ENCODE measurements around the gene HTR6. TPM values are rescaled to one million over a fixed set of nuclear protein-coding genes. Genes with fewer than 3 reads are reported as not detected.

The HTR6 gene
- total and polyA plus RNA-seq, 2 experiments from 2014 or later = not detected

DNA sequence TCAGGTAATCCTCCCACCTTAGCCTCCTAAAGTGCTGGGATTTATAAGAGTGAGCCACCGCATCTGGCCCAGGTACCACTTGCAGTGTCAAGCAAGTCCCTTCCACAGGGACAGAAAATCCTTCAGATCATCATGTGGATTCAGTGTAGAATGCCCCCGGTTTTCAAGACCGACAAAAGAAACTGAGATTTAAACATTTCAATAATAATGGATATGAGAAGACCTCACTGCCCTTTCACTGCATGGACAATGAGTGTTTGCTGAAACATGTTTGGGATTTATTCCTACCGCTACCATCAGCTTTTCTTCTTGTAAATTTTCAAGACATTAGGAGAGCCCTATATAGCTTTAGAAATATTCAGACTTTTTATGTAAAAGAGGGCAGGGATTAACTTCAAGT, 41.5 kb downstream of the HTR6 start:
- no peak for DNase-seq
- 93 to 98% methylated on average over 4 of the region's 4 CpGs for WGBS, 2 experiments (ENCODE audit: low coverage in 1 of 2, low lambda C conversion rate in 2 of 2, missing lambda C conversion rate in 2 of 2)
- Histone ChIP-seq H3K4me3 (no peak overlapping the region), H3K27ac (no peak overlapping the region), H3K9me3 (ENCODE audit: low read depth) (no peaks in the 10 kb centered on the region), H3K9me2 (ENCODE audit: insufficient read depth) (no peaks in the 10 kb centered on the region), H3K4me1 (ENCODE audit: insufficient read depth) (no peaks in the 10 kb centered on the region), H3K36me3 (ENCODE audit: low read depth) (no peaks in the 10 kb centered on the region), H4K20me1 (ENCODE audit: insufficient read depth) (no peaks in the 10 kb centered on the region), H3F3A (ENCODE audit: insufficient read depth) (no peaks in the 10 kb centered on the region), H3K4me2 (ENCODE audit: unreplicated experiment) (no peak overlapping the region), H3K9ac (no peak overlapping the region), H3K79me2 (ENCODE audit: insufficient read depth) (no peaks in the 10 kb centered on the region), H2AFZ (no peak overlapping the region), H3K27me3 (replicated peaks; ENCODE audit: insufficient read depth) (no peaks in the 10 kb centered on the region)
- in situ Hi-C loops (cut with MboI) = no loop called here
- TF ChIP-seq EZH2phosphoT487 (IDR thresholded peaks at IDR 0.05; ENCODE audit: insufficient read depth, low read depth) = no peak
- no peak for TF ChIP-seq EZH2 (IDR thresholded peaks at IDR 0.05; ENCODE audit: insufficient read depth, poor library complexity, severe bottlenecking)

DNA sequence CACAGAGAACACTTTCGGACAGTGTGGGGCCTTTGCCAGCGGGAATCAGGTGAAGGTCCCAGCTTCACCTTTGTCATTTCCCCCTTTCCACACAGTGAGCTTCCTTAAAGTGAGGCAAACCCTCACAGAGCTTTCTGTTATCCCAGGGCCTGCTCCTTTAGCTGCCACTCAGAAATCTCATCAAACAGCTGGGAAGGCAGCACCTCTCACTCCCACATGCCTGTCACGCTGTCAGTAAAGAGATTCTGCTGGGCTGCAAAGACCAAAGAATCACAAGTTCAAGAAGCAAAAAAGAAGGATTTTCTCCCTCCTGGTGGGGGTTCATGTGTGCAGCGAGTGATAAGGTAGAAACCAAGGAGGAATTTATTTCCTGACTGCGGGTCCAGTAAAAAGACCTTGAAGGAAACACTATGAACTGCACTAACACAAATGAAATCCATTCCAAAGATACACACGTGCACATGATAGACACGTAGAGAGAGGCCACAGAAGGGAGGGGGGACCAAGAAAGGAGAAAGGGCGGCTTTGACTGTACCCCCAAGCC, 44.0 kb downstream of the HTR6 start:
- H3F3A ChIP-seq (ENCODE audit: insufficient read depth) = no peaks in the 10 kb centered on the region
- H2AFZ ChIP-seq = no peak overlapping the region
- in situ Hi-C loops (cut with MboI) = no loop called here
- H3K4me3 ChIP-seq = no peak overlapping the region
- H3K9ac ChIP-seq = no peak overlapping the region
- no peaks in the 10 kb centered on the region for H3K27me3 ChIP-seq (replicated peaks; ENCODE audit: insufficient read depth)
- no peaks in the 10 kb centered on the region for H3K9me3 ChIP-seq (ENCODE audit: low read depth)
- TF ChIP-seq EZH2phosphoT487 (IDR thresholded peaks at IDR 0.05; ENCODE audit: insufficient read depth, low read depth) (no peak), EZH2 (IDR thresholded peaks at IDR 0.05; ENCODE audit: insufficient read depth, poor library complexity, severe bottlenecking) (no peak)
- no peaks in the 10 kb centered on the region for H3K36me3 ChIP-seq (ENCODE audit: low read depth)
- H3K4me1 ChIP-seq (ENCODE audit: insufficient read depth) = no peaks in the 10 kb centered on the region
- 81 to 82% methylated on average over 8 of the region's 8 CpGs for WGBS, 2 experiments (ENCODE audit: low coverage in 1 of 2, low lambda C conversion rate in 2 of 2, missing lambda C conversion rate in 2 of 2)
- DNase-seq = no peak
- no peak overlapping the region for H3K4me2 ChIP-seq (ENCODE audit: unreplicated experiment)
- no peaks in the 10 kb centered on the region for H3K79me2 ChIP-seq (ENCODE audit: insufficient read depth)
- no peaks in the 10 kb centered on the region for H3K9me2 ChIP-seq (ENCODE audit: insufficient read depth)
- H4K20me1 ChIP-seq (ENCODE audit: insufficient read depth) = no peaks in the 10 kb centered on the region
- H3K27ac ChIP-seq = no peak overlapping the region

GRCh38 chr1:19709260-19709793, 44.7 kb downstream of the HTR6 start:
- H3K4me2 ChIP-seq (ENCODE audit: unreplicated experiment) = no peak overlapping the region
- H4K20me1 ChIP-seq (ENCODE audit: insufficient read depth) = no peaks in the 10 kb centered on the region
- H3K79me2 ChIP-seq (ENCODE audit: insufficient read depth) = no peaks in the 10 kb centered on the region
- no peaks in the 10 kb centered on the region for H3K36me3 ChIP-seq (ENCODE audit: low read depth)
- TF ChIP-seq EZH2 (IDR thresholded peaks at IDR 0.05; ENCODE audit: insufficient read depth, poor library complexity, severe bottlenecking) = no peak
- H3F3A ChIP-seq (ENCODE audit: insufficient read depth) = no peaks in the 10 kb centered on the region
- no peak overlapping the region for H3K4me3 ChIP-seq
- H2AFZ ChIP-seq = no peak overlapping the region
- no peak overlapping the region for H3K9ac ChIP-seq
- DNase-seq = no peak
- no peaks in the 10 kb centered on the region for H3K27me3 ChIP-seq (replicated peaks; ENCODE audit: insufficient read depth)
- no peaks in the 10 kb centered on the region for H3K9me2 ChIP-seq (ENCODE audit: insufficient read depth)
- 97 to 100% methylated on average over 3 to 4 of the region's 4 CpGs for WGBS, 2 experiments (ENCODE audit: low coverage in 1 of 2, low lambda C conversion rate in 2 of 2, missing lambda C conversion rate in 2 of 2)
- in situ Hi-C loops (cut with MboI) = no loop called here
- no peaks in the 10 kb centered on the region for H3K4me1 ChIP-seq (ENCODE audit: insufficient read depth)
- H3K9me3 ChIP-seq (ENCODE audit: low read depth) = no peaks in the 10 kb centered on the region
- no peak overlapping the region for H3K27ac ChIP-seq

- no peak overlapping the region for H3K4me2 ChIP-seq (ENCODE audit: unreplicated experiment)
- no peaks in the 10 kb centered on the region for H3K9me3 ChIP-seq (ENCODE audit: low read depth)
- no peak for TF ChIP-seq EZH2phosphoT487 (IDR thresholded peaks at IDR 0.05; ENCODE audit: insufficient read depth, low read depth)
- TF ChIP-seq EZH2 (IDR thresholded peaks at IDR 0.05; ENCODE audit: insufficient read depth, poor library complexity, severe bottlenecking) = no peak
- no peak overlapping the region for H2AFZ ChIP-seq
- H3K4me3 ChIP-seq = no peak overlapping the region
- H3K9ac ChIP-seq = no peak overlapping the region
- no peaks in the 10 kb centered on the region for H3K79me2 ChIP-seq (ENCODE audit: insufficient read depth)
- H3K4me1 ChIP-seq (ENCODE audit: insufficient read depth) = no peaks in the 10 kb centered on the region
- H3K27ac ChIP-seq = no peak overlapping the region
- no peaks in the 10 kb centered on the region for H3K27me3 ChIP-seq (replicated peaks; ENCODE audit: insufficient read depth)
- no peak for DNase-seq
- no peaks in the 10 kb centered on the region for H4K20me1 ChIP-seq (ENCODE audit: insufficient read depth)
- in situ Hi-C loops (cut with MboI) = no loop called here
- H3K36me3 ChIP-seq (ENCODE audit: low read depth) = no peaks in the 10 kb centered on the region
- no peaks in the 10 kb centered on the region for H3K9me2 ChIP-seq (ENCODE audit: insufficient read depth)
- H3F3A ChIP-seq (ENCODE audit: insufficient read depth) = no peaks in the 10 kb centered on the region
- 97% methylated on average over 12 of the region's 12 CpGs for WGBS, 2 experiments (ENCODE audit: low coverage in 1 of 2, low lambda C conversion rate in 2 of 2, missing lambda C conversion rate in 2 of 2)
These were observed 46.3 kb downstream of the HTR6 start for GRCh38 chr1:19710825-19711611.
